NCI-H146 treated with DMSO at 0.1 percent for 48 hours (cell line): ENCODE data around the gene SNRNP200.

Experiments
- DNase-seq: peaks from one replicate; lab custom pipeline; 2025; ENCODE audit not compliant: unreplicated experiment; lab: John Stamatoyannopoulos, UW

The SNRNP200 gene

GRCh38 chr2:96305091-96305978 lies at the start of gene SNRNP200:
Gene SNRNP200 (minus strand): TSS chr2:96305546. CDS start chr2:96305437, 109 bp downstream.
- DNase-seq: peak; percentile 72

GRCh38 chr2:96354492-96354891 lies 49.1 kb upstream of the SNRNP200 start:
- DNase-seq: no peak

DNA sequence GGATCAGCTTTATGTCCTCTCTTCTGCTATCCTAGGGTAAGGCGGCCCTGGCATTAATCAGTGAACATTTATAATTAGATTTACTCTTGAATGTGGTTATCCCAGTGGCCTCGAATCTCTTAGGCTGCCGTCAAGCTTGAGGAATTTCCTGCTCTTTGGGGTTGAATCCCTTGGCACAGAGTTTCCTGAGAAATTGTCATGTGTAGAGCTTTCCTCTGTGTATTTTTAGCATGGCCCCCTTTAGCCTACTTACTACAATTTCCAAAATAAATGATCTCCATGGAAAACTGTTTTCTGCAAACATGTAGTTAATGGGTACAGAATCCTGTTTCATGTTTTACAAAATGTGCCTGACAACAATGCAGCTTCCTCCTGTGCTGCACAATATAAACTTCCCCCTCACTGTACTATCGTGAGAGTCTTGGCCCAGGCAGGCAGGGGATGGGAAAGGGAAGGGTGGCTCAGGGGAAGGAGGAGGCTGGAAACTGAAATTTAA lies 48.3 kb upstream of the SNRNP200 start:
- no peak for DNase-seq

DNA sequence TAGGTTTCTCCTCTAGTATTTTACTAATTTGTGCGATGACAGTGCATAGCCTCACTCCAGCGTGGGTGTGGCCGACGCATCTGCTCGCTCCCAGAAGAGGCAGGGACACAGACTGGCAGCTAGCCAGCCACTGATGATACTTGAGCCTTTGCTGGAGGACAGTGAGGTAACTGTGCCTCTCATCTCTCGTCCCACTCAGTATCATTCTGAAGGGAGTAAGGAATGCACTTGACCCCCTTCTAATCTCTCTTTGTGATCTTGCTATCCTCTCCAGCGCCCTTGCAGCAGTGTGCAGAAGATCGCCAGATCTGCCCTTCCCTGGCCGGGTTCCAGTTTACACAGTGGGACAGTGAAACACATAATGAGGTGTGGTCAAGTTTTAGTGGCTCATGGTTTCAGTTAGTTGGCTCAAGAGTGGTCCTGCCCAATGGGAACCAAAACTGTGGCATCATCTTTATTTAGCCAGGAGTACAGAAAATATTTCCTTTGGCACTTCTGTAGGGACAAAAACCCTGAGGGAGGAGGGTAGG lies 47.8 kb upstream of the SNRNP200 start:
- no peak for DNase-seq

DNA sequence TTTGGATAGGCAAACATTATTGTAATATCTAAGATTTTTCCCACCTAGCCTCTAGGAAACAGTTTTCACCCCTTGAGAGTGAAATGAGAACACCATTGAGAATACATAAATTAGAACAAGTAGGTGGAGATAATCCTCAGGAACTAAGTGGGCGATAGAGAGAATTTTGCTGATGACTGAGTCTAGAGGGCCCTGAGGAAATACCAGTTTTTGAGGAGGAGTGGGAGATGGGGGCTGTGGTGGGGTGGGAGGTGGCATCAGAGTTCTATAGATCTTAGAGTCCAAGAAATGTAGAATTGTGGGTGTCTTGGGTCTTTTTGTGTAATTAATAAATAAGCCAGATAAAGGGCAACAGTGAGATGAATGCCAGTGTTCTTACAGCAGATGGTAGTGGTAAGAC lies 42.0 kb upstream of the SNRNP200 start:
- DNase-seq: no peak

- DNase-seq: no peak
These were observed 40.6 kb upstream of the SNRNP200 start for GRCh38 chr2:96345868-96346462.

DNA sequence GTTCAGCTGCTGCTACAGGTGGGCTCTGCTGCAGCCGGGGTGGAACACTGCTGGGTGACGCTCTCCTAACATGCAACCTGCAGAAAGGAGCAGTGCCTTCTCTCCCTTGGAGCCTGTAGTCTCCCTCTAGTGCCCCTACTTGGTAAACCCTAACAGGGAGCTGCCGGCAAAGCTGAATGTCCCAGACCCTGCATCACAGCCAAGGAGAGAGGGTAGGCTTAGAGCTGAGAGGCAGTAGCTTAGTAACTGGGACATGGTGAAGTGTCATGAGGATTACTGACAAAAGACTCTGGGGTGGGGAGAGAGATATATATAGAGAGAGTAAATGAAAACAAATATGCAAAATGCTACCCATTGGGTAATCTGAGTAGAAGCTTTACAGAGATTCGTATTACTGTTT lies 40.1 kb upstream of the SNRNP200 start:
- DNase-seq: no peak

- no peak for DNase-seq
These were observed 38.7 kb upstream of the SNRNP200 start for GRCh38 chr2:96344011-96344410.

DNA sequence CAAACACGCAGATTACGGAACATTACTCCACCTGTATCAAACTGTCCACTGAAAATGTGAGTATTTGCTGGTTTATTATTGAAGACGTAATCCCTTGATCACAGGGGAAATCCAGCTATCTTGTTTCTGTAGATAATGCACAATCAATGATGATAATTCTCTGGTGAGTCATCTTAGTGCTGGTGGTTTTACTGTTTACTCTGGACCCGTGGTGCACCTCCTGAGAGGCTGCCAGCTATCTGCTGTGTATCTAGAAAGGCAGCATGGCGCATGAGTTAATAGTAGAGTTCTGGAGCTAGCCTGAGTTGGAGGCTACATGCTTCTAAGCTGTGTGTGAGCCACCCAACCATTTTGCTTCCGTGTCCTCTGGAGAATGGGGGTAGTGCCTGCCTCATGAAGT lies 36.7 kb upstream of the SNRNP200 start:
- no peak for DNase-seq

GRCh38 chr2:96341641-96342040 lies 36.3 kb upstream of the SNRNP200 start:
- no peak for DNase-seq

DNA sequence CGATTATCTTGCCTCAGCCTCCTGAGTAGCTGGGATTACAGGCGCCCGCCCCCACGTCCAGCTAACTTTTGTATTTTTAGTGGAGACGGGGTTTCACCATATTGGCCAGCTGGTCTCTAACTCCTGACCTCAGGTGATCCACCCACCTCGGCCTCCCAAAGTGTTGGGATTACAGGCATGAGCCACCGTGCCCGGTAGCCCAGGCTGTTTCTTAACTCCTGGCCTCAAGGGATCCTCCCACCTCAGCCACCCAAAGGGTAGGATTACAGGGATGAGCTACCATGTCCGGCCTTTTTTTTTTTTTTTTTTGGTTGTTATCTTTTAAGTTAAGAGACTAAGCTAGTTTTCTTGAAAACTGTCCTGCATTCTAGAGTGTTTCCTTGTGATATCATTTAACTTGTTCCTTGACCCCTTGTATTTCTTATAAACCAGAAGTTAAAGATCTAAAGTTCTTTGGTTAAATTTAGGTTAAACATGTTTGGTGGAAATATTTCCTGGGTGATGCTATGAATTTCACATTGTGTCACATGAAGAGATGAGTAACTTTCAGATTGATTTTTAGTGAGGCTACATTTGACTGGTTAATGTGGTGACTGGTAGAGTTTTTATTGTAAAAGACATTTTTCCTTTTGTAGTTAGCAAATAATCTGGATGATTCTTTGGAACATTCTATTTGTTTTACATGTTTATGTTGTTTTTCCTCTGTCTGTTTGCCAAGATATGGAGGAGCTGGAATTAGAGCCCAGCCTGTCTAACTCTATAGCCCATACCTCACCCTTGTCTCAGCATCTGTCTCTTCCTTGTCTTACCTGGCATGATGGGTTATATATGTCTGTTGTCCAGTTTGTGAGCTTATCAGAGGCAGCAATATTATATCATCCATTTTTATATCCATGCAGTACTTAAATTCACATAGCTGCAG lies 35.4 kb upstream of the SNRNP200 start:
- no peak for DNase-seq

DNA sequence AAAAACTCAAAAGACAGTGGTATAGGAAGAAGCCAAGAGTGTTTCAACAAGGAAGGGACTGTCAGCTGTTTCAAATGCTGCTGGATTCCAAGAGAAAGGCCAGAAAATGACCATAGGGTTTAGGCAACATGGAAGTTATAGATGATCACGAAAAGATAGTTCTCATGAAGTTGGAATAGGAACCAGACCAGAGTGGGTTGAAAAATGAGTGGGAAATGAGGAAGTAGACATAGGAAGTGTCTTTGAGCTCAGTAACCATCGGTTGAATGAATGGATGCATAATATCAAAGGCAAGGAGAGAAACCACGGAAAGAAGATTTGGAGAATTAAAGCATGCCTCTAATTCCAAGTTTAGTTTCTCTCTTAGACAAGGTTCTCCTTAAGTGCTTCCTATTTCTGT lies 31.5 kb upstream of the SNRNP200 start:
- no peak for DNase-seq

- DNase-seq: no peak
These were observed 30.9 kb upstream of the SNRNP200 start for GRCh38 chr2:96336104-96336775.

DNA sequence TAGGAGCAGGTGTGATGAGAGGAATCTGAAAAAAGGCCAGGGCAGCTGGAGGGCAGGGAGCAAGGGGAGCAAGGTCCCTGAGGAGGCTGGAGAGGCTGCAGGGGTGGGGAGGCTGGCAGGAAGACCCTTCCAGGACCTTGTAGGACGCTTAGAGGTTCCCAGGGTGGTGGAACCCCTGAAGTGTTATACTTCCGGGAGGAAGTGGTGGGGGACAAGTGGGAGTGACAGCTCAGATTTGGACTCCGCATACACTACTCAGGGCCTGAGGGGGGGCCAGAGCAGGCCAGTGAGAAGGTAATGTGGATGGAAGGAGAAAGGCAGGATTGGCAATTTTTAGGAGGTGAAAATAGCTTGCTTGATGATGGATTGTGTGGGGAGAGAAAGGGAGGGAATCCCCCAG lies 28.4 kb upstream of the SNRNP200 start:
- no peak for DNase-seq

DNA sequence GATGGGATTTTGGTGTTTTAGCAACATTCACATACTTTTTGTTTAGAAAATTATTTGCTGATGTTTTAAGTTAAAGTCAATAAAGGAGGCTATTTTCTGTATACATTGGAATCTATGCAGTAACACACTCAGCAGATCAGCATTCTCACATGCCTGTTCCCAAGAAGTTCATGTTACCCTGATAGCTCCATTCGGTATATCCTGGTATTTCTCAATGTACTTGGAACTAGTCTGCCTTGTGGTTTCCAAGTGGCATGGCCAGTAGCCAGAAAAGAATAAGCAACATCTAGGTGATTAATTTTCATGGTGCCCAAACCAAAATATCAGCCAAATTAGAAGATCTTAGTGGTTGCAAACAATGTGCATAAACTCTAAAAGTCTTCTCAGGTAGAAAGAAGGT lies 25.1 kb upstream of the SNRNP200 start:
- DNase-seq: no peak

GRCh38 chr2:96329874-96330273 lies 24.5 kb upstream of the SNRNP200 start:
- DNase-seq: no peak

GRCh38 chr2:96329456-96329855 lies 24.1 kb upstream of the SNRNP200 start:
- DNase-seq: peak; percentile 12

- no peak for DNase-seq
These were observed 21.9 kb upstream of the SNRNP200 start for GRCh38 chr2:96326990-96327820.

DNA sequence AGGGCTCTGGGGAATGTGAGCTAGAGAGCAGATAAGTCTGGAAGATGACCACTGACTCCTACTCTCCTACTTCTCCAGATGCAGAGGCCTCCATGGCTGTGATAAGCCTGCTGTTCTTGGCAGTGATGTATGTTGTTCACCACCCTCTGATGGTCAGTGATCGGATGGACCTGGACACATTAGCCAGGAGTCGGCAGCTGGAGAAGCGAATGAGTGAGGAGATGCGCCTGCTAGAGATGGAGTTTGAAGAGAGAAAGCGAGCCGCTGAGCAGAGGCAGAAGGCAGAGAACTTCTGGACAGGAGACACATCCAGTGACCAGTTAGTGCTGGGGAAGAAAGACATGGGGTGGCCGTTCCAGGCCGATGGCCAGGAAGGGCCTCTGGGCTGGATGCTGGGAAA lies 21.2 kb upstream of the SNRNP200 start:
- no peak for DNase-seq

- DNase-seq: no peak
These were observed 20.5 kb upstream of the SNRNP200 start for GRCh38 chr2:96325884-96326255.
